HG02840 (cell line): Measurements from ENCODE around the gene ZNF410.
"Not testable (repeated sequence)": the region's sequence is repeated elsewhere in the genome, so short reads cannot be mapped to it uniquely, and the experiment has no call there.

ENCODE experiments used
- ATAC-seq: cut with Tn5 transposase; IDR thresholded peaks from one replicate; pipeline ENCODE4 v1.9.1; 2021; ENCODE audit warnings: mild to moderate bottlenecking, moderate library complexity, moderate number of reproducible peaks; ENCODE audit not compliant: unreplicated experiment, low FRiP score

Gene ZNF410, protein sequence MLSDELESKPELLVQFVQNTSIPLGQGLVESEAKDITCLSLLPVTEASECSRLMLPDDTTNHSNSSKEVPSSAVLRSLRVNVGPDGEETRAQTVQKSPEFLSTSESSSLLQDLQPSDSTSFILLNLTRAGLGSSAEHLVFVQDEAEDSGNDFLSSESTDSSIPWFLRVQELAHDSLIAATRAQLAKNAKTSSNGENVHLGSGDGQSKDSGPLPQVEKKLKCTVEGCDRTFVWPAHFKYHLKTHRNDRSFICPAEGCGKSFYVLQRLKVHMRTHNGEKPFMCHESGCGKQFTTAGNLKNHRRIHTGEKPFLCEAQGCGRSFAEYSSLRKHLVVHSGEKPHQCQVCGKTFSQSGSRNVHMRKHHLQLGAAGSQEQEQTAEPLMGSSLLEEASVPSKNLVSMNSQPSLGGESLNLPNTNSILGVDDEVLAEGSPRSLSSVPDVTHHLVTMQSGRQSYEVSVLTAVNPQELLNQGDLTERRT

DNA sequence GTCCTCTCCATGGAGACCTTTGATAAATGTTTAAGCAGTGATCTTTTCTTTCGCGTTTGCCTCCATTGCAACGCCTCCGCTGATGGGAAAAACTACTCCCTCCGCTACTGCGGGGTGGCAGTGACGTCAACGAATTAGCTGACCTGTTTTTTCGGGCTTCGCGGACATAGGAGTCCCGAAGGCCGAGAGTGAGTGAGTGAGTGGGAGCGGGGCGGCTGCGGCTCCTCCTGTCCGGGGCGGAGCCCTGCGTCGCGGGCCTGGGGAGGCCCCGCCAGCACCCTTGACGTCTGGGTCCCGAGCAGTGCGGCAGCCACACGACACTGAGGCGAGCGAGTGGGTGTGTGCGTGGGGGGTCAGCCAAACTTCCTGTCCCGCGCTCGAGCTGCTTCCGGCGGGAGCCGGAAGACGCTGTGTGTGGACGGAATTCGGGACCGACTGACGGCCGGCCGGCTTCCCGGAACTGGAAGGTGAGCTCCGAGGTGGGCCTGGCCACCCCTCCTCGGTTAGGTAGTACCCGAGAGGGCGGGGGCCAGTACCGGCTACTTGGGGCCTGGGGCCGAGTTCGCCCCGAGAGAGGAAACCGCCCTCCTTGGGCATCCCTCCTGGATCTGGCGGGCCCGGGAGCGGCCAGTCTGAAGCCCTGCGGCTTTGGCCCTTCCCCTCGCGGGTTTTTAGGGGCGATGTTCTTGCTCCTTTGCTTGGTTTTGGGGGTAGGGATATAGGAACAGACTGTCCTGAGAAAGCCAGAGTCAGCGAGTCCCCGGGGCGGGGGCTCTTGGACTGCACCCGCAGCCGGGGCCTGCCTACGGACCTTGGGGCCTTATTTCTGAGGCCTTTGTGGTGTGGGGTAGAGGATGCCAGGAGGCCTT, at the start of gene ZNF410:
Gene ZNF410, plus strand, starts transcription at position 411 of the 869 bp plus-strand sequence. CDS start 5,317 bp downstream, outside the sequence.
- peak; percentile 89 for ATAC-seq

GRCh38 chr14:73838293-73839034, 48.2 kb upstream of the ZNF410 start:
- ATAC-seq, result not testable (repeated sequence)

DNA sequence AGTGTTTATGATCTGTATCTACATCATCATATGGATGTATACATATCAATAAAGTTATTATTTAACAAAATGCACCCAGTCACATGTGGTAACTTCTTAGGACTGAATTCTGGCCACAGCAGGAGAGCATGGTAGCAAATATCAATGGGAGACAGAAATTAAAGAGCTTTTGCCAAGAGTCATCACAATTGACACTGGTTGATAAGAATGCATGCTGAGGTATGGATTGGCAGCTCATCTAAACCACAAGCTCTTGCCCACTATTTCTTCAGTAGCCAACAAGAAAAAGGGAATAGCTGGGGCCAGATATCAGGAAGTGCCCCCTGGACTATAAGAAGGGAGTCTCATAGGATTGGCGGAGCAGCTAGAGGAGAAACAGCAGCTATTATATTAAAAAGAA, 44.5 kb upstream of the ZNF410 start:
- ATAC-seq, result no peak

GRCh38 chr14:73842851-73843250, 43.8 kb upstream of the ZNF410 start:
- ATAC-seq, result no peak

DNA sequence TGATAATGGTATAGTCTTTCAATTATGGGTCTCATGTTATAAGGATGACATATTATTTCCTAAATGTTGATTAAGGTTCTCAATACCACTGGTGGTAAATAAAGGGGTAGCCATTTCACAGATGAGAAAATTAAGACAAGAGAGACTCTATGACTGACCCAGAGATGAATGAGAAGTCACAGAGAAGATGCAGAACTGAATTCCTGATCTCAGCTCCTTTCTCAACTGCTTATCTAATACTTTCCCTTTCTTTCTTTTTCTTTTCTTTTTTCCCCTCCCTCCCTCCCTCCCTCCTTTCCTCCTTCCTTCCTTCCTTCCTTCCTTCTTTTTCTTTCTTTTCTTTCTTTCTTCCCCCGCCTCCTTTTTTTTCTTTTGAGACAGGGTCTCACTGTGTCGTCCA, 43.4 kb upstream of the ZNF410 start:
- no peak for ATAC-seq

GRCh38 chr14:73846947-73847346, 39.7 kb upstream of the ZNF410 start:
- ATAC-seq, result no peak

- no peak for ATAC-seq
Observed at GRCh38 chr14:73851000-73851399, 35.7 kb upstream of the ZNF410 start.

DNA sequence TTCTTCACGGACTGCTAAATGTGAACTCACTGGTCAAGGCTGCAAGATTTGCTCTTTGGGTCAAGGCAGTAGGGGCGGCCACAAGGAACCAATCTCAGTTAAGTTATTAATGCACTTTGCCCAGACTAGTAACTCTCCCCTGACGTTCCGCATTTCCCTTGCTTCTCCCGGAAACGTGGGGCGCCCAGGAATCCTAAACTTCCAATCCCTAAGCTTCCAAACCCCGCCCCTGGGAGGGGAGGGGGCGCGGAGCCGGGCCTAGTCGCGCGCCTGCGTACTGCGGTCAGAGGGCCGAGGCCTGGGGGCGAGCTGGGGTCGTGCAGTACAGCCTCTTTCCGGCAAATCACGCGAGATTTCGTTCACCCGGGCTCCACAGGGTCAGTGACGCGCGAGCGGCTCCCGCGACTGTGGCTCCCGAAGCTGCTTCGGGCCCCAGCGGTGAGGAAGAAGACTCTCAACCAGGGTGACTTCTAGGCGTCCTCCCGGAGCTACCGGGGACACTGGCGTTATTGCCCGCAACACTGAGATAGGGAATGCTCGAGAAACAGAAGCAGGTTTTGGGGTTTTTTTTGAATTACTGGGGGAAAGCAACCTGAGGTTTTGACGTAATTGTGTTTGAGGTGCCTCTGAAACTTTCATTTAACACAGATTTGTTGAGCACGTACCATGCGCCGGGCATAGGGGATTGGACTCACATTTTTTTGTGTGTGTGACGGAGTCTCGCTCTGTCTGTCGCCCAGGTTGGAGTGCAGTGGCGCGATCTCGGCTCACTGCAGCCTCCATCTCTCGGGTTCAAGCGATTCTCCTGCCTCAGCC, 34.9 kb upstream of the ZNF410 start, which contains the start of gene PTGR2:
Gene PTGR2, plus strand, starts transcription at position 265 of the 816 bp plus-strand sequence. CDS start 7,032 bp downstream, outside the sequence.
- ATAC-seq, result peak; percentile 91

- ATAC-seq, result no peak
Observed at GRCh38 chr14:73859145-73859544, 27.5 kb upstream of the ZNF410 start.

DNA sequence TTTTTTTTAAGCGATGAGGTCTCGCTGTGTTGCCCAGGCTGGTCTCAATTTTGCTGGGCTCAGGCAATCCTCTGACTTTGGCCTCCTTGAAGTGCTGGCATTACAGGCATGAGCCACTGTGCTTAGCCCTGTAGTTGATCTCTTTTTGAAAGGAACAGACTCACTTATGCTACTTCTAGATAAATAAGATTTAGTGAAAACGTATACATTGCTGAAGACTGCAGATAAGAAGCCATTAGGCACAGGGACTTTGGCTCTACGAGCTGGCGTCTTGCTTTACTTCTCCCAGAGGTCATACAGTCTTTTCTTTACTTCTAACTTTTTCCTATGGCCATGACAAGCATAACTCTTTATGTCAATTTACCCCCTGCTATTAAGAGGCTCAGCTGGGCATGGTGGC, 25.6 kb upstream of the ZNF410 start:
- ATAC-seq, result no peak

DNA sequence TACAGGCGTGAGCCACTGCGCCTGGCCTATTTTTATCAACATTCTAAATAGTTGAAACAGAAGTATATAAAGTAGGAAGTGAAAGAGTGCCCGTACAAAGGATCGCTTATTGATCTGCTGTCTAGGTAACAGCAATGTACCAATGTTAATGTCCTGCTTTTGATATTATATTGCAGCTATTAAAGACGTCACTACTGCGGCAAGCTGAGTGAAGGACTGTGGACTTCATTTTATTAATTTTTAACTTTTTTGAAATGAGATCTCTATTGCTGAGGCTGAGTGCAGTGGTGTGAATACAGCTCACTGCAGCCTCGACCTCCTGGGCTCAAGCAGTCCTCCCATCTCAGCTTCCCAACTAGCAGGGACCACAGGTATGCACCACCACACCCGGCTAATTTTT, 24.2 kb upstream of the ZNF410 start:
- ATAC-seq, result no peak

DNA sequence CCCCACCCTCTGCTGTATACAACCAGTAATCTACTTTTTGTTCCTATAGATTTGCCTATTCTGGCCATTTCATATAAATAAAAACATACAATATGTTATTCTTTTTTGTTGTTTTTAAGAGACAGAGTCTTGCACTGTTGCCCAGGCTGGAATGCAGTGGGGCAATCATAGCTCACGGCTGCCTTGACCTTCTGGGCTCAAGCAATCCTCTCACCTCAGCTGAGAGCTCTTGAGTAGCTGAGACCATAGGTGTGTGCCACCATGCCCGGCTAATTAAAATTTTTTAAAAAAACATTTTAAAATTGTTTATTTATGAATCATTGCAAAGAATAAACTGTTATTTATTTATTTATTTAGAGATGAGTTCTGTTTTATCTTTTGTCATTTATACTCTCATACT, 23.4 kb upstream of the ZNF410 start:
- no peak for ATAC-seq

DNA sequence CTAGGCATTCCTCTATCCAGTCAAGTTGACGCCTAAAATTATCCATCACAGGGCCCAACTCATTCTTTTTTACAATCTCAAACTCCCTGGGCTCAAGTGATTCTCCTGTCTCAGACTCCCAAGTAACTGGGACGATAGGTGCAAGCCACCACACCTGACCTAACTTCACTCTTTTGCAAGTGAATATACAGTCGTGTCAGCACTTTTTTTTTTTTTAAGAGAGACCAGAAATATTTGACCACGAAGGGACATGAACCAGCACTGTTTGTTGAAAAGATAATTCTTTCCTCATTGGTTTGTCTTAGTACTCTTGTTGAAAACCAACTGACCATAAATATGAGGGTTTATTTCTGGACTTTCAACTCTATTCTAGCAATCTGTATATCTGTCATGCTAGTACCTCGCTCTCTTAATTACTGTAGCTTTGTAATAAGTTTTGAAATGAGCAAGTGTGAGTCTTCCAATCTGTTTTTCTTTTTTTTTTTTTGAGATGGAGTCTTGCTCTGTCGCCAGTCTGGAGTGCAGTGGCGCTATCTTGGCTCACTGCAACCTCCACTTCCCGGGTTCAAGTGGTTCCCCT, 21.0 kb upstream of the ZNF410 start:
- ATAC-seq, result no peak

DNA sequence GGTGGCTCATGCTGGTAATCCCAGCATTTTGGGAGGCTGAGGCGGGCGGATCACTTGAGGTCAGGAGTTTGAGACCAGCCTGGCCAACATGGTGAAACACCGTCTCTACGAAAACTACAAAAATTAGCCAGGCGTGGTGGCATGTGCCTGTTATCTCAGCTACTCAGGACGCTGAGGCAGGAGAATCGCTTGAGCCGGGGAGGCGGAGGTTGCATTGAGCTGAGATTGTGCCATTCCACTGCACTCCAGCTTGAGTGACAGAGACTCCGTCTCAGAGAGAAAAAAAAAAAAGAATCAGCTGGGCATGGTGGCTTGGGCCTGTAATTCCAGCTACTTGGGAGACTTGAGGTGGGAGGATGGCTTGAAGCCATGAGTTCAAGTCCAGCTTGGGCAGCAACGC, 16.9 kb upstream of the ZNF410 start:
- not testable (repeated sequence) for ATAC-seq

DNA sequence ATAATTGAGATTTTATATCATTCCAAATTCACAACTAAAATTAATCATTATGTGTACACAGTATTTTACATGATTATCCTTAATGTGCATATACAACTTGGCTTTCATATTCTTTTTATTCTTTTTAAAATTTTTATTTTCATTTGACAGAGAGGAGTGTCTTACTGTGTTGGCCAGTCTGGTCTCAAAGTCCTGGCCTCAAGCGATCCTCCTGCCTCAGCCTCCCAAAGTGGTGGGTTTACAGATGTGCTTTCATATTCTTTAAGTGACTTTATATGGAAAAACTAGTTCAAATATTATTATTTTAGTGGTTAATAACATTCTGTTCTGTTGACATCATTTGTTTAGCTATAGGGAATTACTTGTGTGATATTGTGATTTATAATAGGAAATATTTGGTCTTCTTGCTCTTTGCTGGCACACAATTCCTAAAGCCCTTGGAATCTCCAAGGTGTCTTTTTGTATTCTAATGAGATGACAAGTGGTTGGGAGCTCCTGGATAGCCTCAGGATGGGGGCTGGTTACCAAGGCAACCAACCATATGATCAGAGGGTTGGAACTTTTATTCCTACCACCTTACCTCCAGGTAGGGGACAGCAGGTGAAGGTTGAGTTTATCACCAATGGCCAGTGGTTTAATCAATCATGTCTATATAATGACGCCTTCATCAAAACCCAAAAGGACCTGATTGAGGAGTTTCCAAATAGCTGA, 16.0 kb upstream of the ZNF410 start:
- no peak for ATAC-seq

DNA sequence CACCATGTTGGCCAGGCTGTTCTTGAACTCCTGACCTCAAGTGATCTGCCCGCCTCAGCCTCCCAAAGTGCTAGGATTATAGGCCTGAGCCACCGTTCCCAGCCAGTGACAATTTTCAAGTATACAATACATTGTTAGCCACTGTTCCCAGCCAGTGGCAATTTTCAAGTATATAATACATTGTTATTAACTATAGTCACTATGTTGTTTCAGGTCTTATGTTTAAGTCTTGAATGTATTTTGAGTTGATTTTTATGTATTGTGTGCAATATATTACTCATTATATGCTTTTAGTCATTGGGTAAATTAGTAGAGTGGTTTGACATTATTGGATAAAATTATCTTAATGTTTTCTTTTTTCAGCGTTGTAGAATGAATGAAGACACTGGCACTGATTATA, 13.0 kb upstream of the ZNF410 start:
- no peak for ATAC-seq

- no peak for ATAC-seq
Observed at GRCh38 chr14:73877790-73878189, 8.9 kb upstream of the ZNF410 start.

DNA sequence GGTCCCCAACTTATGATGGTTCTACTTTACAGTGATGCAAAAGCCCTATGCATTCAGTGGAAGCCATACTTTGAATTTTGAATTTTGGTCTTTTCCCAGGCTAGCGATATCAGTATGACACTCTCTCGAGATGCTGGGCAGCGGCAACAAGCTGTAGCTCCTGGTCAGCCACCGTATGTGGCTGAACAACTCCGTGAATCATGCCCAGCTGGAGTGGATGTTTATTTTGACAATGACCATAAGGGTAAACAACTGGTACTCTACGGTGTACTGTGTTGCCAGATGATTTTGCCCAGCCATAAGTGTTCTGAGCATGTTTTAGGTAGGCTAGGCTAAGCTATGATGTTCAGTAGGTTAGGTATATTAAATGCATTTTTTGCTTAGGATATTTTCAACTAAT, 8.2 kb upstream of the ZNF410 start:
- ATAC-seq, result no peak

DNA sequence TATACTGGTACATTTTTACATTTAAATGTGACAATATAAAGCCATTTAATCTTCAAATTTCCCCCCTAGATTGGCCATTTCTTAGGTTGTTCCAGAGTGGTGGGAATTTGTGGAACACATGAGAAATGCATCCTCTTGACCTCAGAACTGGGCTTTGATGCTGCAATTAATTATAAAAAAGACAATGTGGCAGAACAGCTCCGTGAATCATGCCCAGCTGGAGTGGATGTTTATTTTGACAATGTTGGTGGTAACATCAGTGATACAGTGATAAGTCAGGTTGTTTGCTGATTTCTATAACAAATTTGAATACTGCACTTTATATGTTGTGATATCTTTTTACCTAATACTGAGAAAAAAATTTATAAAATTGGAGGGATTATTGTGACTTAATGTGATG, 7.6 kb upstream of the ZNF410 start:
- no peak for ATAC-seq
